Mucosa of stomach (tissue), 1 donor: ENCODE data around the gene MLEC.

Experiments used
- H3K27me3 ChIP-seq: one replicate; pipeline ENCODE4 v1.7.0; 2013; ENCODE audit warnings: mild to moderate bottlenecking, low read length; ENCODE audit not compliant: control insufficient read depth, insufficient read depth
- H3K36me3 ChIP-seq: one replicate; pipeline ENCODE4 v1.7.0; 2013; ENCODE audit warnings: low read length; ENCODE audit not compliant: control insufficient read depth, insufficient read depth
- H3K4me1 ChIP-seq: one replicate; pipeline ENCODE4 v1.7.0; 2013; ENCODE audit warnings: mild to moderate bottlenecking, low read length; ENCODE audit not compliant: control insufficient read depth, insufficient read depth
- H3K4me3 ChIP-seq: one replicate; pipeline ENCODE4 v1.7.0; 2013; ENCODE audit warnings: low read length
- H3K9ac ChIP-seq: one replicate; pipeline ENCODE4 v1.7.0; 2013; ENCODE audit warnings: mild to moderate bottlenecking, low read length, moderate library complexity
- H3K9me3 ChIP-seq: one replicate; pipeline ENCODE4 v1.7.0; 2013; ENCODE audit warnings: mild to moderate bottlenecking, low read length, moderate library complexity; ENCODE audit not compliant: control insufficient read depth
- donor health status: Pancreatic carcinoma.

The MLEC gene, protein sequence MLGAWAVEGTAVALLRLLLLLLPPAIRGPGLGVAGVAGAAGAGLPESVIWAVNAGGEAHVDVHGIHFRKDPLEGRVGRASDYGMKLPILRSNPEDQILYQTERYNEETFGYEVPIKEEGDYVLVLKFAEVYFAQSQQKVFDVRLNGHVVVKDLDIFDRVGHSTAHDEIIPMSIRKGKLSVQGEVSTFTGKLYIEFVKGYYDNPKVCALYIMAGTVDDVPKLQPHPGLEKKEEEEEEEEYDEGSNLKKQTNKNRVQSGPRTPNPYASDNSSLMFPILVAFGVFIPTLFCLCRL

DNA sequence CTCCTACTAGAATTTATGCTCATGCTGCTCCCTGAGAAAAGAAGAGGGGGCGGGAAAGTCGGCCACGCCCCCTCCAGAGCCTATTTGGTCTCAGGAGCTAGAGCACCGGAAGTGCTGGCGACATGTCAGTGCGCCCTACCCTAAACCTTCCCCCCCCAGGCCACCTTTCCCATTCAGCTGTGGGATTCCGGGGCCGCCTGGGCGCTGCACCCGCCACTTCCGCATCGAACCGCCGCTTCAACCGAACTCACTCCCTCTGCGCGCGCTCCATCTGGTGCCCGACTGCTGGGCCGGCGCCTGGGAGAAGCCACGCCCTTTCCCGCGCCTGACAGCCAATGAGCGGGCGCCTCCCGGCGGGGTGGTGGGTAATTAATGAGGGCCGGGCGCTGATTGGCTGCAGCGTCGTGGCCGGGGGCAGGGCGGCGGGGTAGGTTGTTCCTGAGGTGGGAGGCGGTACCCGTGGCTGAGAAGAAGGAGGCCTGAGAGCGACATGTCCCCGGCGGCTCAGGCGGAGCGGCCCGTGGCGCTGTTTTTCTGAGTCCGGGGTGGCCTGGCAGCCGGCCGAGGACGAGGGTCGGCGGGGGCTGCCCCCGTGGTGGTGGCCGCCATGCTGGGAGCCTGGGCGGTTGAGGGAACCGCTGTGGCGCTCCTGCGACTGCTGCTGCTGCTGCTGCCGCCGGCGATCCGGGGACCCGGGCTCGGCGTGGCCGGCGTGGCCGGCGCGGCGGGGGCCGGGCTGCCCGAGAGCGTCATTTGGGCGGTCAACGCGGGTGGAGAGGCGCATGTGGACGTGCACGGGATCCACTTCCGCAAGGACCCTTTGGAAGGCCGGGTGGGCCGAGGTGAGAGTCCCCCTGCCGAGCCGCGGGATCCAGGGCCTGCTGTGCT is at the start of gene MLEC:
TSS of gene MLEC (plus strand) at position 460 of the 888 bp plus-strand sequence. CDS start at position 608, 148 bp downstream.
- no peaks in the 10 kb centered on the region for H3K36me3 ChIP-seq
- no peaks in the 10 kb centered on the region for H3K27me3 ChIP-seq
- H3K4me1 ChIP-seq, result peaks cover 22% of the 10 kb centered on the region
- peak within 1 kb of the TSS; percentile 86 for H3K4me3 ChIP-seq
- H3K9me3 ChIP-seq, result no peaks in the 10 kb centered on the region
- H3K9ac ChIP-seq, result peak within 1 kb of the TSS; percentile 69

DNA sequence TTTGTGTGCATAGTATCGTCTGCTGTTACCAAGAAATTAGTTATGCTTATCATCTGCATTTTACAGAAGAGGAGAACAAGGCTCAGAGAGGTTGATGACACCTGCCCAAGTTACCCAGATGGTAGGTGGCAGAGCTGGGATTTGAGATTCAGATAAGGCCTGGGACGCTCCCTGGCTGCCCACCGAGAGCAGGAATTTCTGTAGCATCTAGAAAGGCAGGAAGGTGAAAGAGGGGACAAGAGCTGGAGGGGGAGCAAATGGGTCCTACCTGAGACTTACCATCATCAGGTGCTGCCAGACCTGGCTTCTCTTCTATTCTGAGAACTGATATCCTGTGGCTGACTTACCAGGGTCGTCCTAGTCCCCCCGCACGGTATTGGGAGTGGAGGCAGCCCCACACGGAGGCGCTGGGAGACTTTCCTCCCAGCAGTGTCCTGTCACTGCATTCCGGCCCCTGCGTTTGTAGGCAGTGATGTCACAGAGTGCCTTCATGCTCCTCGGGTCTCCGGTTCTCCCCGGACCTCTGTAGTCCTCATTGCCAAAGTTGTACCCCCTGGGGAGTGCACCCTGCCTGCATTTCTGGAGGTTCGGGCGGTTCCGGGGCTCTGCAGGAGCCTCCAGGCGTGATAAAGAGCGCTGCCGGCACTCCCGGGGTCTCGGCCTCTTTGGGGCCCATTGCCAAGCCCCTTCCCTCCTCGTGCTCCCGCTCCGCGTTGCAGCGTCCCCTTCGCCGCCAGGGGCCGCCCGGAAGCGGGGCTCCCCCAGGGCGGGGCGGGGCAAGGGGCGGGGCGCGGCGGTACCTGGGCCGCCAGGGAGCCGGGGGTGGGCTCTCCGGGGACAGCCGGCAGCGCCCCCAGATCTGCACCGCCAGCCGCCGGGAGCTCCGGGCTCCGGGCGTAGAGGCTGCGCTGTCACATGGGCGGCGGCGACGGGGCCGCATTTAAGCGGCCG is 46.9 kb upstream of the MLEC start, which contains the start of gene CABP1:
TSS of gene CABP1 (plus strand) at position 856 of the 951 bp plus-strand sequence. CDS start at position 916, 60 bp downstream.
- Histone ChIP-seq H3K27me3 (peaks cover 52% of the 10 kb centered on the region), H3K9me3 (no peaks in the 10 kb centered on the region), H3K4me1 (peaks cover 10% of the 10 kb centered on the region), H3K4me3 (peak within 1 kb of the TSS; percentile 14), H3K36me3 (no peaks in the 10 kb centered on the region), H3K9ac (no peak within 1 kb of the TSS)

DNA sequence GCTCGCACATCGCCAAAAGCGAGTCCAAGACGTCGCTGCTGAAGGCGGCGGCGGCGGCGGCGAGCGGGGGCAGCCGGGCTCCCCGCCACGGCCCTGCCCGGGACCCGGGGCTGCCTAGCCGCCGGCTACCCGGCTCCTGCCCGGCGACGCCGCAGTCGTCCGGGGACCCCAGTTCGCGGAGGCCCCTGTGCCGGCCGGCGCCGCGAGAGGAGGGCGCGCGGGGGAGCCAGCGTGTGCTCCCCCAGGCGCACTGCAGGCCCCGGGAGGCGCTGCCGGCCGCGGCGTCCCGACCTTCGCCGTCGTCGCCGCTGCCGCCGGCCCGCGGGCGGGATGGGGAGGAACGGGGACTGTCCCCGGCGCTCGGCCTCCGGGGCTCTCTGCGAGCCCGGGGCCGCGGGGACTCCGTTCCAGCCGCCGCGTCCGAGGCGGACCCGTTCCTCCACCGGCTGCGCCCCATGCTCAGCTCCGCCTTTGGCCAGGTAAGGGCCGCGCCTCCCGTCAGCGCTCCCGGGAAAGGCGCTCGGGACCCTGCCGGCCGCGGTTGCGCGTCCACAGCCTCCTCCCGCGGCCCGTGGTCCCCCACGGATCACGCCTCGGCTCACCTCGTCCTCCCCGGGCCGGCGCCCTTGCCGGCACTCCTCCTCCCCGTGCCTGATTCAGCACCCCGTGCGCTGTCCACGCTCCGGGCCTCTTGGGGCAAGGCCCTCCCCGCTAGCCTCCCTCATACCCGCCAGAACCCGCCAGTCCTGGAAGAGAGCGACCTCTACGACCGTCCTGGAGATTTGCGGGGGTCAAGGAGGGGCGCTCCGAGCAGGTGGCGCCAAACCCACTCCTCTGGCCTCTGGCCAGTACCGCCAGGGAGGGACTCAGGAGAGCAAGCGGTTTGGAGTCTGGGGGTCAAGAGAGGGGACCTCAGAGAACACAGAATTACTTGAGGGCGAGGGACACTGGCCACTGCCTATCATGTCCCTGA is 45.8 kb upstream of the MLEC start:
- Histone ChIP-seq H3K9ac (no peak overlapping the region), H3K9me3 (no peaks in the 10 kb centered on the region), H3K27me3 (peaks cover 58% of the 10 kb centered on the region), H3K4me1 (peaks cover 10% of the 10 kb centered on the region), H3K36me3 (no peaks in the 10 kb centered on the region), H3K4me3 (no peak overlapping the region)

DNA sequence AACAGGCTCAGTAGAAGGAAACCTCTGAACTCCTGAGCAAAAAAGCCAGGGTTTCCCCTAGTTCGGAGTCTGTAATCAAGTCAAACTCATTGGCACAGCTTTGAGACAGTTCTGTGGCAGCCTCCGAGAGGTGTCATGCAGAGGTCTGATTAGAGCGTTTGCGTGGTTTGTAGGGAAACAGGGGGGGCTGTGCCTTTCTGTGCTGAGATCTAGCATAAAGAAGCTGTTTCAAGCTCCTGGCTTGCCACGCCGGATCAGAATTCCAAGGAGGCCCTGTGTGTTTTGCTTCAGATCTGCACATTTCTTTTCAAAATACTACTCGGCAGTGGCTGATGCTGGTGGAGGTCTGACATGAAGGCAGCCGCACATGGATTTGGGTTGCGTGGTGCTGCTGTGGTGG is 44.8 kb upstream of the MLEC start:
- peaks cover 65% of the 10 kb centered on the region for H3K27me3 ChIP-seq
- H3K36me3 ChIP-seq, result no peaks in the 10 kb centered on the region
- no peak overlapping the region for H3K4me3 ChIP-seq
- H3K9me3 ChIP-seq, result no peaks in the 10 kb centered on the region
- no peak overlapping the region for H3K9ac ChIP-seq
- peaks cover 10% of the 10 kb centered on the region for H3K4me1 ChIP-seq

DNA sequence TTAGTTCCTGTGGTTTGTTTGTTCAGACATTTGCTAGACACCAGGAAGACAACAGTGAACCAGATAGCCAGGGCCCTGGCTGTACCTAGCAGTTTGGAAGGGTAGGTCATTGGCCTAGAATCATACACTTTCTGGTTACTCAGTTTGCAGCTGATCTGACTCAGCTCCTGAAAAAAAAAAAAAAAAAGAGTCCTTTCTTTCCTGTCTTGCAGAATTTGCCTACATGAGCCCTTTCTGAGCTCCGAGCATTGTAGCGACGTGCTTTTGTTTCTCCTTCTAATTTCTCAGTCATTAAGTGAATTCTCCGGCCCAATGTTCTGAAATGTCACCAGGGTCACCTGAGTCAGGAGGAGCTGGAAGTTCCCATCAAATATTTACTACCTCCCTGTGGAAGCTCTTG is 44.1 kb upstream of the MLEC start:
- H3K9me3 ChIP-seq, result no peaks in the 10 kb centered on the region
- H3K9ac ChIP-seq, result no peak overlapping the region
- peaks cover 65% of the 10 kb centered on the region for H3K27me3 ChIP-seq

DNA sequence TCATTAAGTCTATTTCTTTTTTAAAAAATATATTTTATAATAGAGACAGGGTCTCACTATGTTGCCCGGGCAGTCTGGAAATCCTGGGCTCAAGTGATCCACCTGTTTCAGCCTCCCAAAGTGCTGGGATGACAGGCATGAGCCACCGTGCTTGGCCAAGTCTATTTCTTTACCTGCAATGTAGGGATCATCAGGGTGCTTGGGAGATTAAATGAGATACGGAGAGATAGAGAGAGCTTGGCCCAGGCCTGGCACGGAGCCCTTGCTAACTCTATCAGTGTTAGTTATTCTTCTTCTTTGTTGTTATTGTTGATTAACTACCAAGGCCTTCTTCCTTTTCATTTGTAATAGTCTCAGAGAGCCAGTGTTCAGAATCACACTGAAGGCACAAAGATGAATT is 43.4 kb upstream of the MLEC start:
- Histone ChIP-seq H3K27me3 (peaks cover 65% of the 10 kb centered on the region), H3K4me3 (no peak overlapping the region), H3K9me3 (no peaks in the 10 kb centered on the region), H3K4me1 (peaks cover 10% of the 10 kb centered on the region), H3K9ac (no peak overlapping the region), H3K36me3 (no peaks in the 10 kb centered on the region)

More for the DNA sequence above, 44.1 kb upstream of the MLEC start:
- H3K36me3 ChIP-seq, result no peaks in the 10 kb centered on the region
- peaks cover 10% of the 10 kb centered on the region for H3K4me1 ChIP-seq
- no peak overlapping the region for H3K4me3 ChIP-seq

DNA sequence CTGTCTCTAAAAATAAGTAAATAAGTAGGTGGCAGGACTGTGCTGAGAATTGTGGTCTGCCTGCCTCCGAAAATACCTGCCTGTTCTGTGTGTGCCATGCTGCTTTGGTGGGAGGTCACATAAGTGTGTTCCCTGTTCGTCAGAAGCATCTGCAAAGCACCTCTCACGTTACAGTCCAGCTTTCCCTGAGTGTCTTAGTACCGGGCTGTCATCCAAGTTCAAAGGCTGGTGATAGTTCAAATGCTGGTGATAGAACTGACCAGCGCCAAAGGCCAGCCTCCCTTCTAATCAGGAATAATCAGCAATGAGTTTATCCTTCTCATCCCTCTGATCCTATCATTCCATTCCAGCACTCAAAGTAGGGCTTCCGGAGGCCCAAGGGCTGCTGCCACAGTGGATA is 40.9 kb upstream of the MLEC start:
- H3K9me3 ChIP-seq, result no peaks in the 10 kb centered on the region
- H3K4me1 ChIP-seq, result peaks cover 14% of the 10 kb centered on the region
- H3K36me3 ChIP-seq, result no peaks in the 10 kb centered on the region
- peaks cover 66% of the 10 kb centered on the region for H3K27me3 ChIP-seq
- no peak overlapping the region for H3K4me3 ChIP-seq
- H3K9ac ChIP-seq, result no peak overlapping the region

DNA sequence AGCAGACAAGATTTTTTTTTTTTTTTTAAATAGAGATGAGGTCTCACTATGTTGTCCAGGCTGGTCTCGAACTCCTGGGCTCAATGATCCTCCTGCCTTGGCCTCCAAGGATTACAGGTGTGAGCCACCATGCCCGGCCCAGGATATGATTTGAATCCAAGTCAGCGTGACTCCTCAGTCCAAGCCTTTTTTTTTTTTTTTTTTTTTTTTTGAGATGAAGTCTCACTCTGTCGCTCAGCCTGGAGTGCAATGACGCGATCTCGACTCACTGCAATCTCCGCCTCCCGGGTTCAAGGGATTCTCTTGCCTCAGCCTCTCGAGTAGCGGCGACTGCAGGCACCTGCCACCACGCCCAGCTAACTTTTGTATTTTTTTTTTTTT is 39.6 kb upstream of the MLEC start:
- H3K4me1 ChIP-seq, result peaks cover 8% of the 10 kb centered on the region
- H3K9me3 ChIP-seq, result no peaks in the 10 kb centered on the region
- H3K27me3 ChIP-seq, result peaks cover 52% of the 10 kb centered on the region

DNA sequence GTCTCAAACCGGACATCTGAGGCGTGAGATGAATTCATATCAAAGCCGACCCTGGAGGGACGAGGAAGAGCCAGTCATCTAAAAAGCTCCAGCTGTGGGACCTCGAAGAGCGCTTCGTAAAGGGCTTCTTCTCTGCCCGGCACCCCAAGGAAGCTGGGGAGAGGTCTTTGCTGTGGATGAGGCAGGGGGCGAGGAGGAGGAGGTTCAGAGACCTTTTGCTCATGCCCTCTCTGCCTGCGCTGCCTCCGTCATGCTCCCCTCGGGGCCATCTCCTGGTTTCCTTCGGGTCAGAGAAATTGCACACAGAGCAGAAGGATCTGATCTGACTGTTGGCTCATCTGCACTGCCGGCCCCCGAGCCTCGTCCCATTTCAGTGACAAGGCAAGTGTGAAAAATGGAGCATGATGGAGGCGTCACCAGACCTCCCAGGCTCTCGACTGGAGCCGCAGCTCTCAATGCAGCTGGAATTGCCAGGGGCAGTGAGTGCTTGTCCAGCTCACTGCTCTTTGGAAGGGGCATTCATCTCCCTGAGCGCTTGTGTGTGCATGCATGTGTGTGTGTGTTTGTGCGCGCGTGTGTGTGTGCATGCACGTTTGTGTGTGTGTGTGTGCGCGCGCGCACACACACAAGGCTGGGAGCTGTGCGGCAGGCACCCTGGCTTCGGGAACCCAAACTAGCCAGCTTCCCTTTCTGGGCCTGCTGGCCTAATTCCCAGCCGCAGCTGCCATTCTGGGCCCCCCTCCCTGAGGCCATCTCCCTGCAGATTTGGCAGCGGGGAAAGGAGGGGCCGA is 37.3 kb upstream of the MLEC start:
- Histone ChIP-seq H3K27me3 (peaks cover 41% of the 10 kb centered on the region), H3K4me1 (peaks cover 8% of the 10 kb centered on the region), H3K9me3 (no peaks in the 10 kb centered on the region), H3K4me3 (no peak overlapping the region), H3K36me3 (no peaks in the 10 kb centered on the region), H3K9ac (no peak overlapping the region)

More for the DNA sequence above, 39.6 kb upstream of the MLEC start:
- Histone ChIP-seq H3K9ac (no peak overlapping the region), H3K36me3 (no peaks in the 10 kb centered on the region), H3K4me3 (no peak overlapping the region)

DNA sequence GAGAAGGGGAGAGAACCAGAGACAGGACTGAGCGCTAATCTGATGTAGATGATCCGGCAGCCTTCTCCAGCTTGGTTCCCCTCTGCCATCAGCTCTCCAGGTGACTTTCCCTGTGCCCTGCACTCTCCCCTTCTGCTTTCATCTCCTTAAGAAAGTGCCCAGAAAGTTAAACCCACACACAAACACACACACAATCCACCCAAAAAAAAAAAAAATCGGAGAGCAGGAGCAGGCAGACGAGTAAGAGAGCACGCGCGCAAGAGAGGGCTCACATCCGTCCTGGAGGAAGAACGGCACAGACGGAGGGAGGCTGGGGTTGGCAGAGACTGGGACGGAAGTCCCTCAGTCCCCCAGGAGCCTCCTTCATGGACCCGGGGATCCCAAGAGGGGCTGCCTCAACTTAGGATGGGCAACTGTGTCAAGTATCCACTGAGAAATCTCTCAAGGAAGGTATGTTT is 36.7 kb upstream of the MLEC start:
- peaks cover 35% of the 10 kb centered on the region for H3K27me3 ChIP-seq
- H3K36me3 ChIP-seq, result no peaks in the 10 kb centered on the region
- no peak overlapping the region for H3K9ac ChIP-seq
- H3K4me1 ChIP-seq, result peaks cover 8% of the 10 kb centered on the region
- H3K9me3 ChIP-seq, result no peaks in the 10 kb centered on the region
- H3K4me3 ChIP-seq, result no peak overlapping the region
